ENCODE results near the gene MDGA2.

DNA sequence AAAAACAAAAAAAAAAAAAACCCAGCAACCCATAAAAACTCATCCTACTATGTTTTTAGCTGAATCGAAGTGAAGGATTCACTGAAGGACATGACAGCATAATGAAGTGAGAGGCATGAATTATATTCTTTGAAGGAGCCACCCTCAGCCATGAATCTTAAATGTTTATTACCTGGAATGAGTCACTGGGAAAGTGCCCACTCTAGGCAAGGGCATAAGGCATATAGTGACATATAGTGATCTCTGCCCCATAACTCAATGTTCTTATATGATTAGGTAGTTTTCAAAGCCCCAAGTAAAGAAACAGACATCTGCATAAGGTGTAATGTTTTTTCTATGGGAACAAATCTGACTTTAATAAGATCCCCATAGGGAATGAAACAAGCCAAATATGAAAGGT, 79.9 kb downstream of the MDGA2 start:
- TF ChIP-seq POLR2AphosphoS5 (IDR thresholded peaks at IDR 0.05; ENCODE audit: low read depth, low read length) (no peak), KDM1A (IDR thresholded peaks at IDR 0.05; ENCODE audit: borderline replicate concordance, low read length) (no peak), CHD2 (IDR thresholded peaks at IDR 0.05; ENCODE audit: low read length) (no peak), TAF1 (IDR thresholded peaks at IDR 0.05; ENCODE audit: low read depth, low read length) (no peak), EZH2 (IDR thresholded peaks at IDR 0.05; ENCODE audit: low read depth, low read length, severe bottlenecking) (no peak), POLR2A (IDR thresholded peaks at IDR 0.05; ENCODE audit: control extremely low read depth in 1 of 2, low read depth in 2 of 2, low read length in 2 of 2) (no peak), MAFK (IDR thresholded peaks at IDR 0.05; ENCODE audit: low read depth, low read length) (no peak), EP300 (IDR thresholded peaks at IDR 0.05; ENCODE audit: borderline replicate concordance in 1 of 2, low read depth in 2 of 2, low read length in 2 of 2) (no peak), RNF2 (IDR thresholded peaks at IDR 0.05; ENCODE audit: borderline replicate concordance, low read depth, low read length, missing control alignments, poor library complexity, severe bottlenecking) (no peak), SIRT6 (IDR thresholded peaks at IDR 0.05; ENCODE audit: low read length) (no peak), GABPA (IDR thresholded peaks at IDR 0.05; ENCODE audit: borderline replicate concordance, insufficient read depth, low read length) (no peak), SP4 (IDR thresholded peaks at IDR 0.05; ENCODE audit: low read length) (no peak)
- TF ChIP-seq, protein P1, sequence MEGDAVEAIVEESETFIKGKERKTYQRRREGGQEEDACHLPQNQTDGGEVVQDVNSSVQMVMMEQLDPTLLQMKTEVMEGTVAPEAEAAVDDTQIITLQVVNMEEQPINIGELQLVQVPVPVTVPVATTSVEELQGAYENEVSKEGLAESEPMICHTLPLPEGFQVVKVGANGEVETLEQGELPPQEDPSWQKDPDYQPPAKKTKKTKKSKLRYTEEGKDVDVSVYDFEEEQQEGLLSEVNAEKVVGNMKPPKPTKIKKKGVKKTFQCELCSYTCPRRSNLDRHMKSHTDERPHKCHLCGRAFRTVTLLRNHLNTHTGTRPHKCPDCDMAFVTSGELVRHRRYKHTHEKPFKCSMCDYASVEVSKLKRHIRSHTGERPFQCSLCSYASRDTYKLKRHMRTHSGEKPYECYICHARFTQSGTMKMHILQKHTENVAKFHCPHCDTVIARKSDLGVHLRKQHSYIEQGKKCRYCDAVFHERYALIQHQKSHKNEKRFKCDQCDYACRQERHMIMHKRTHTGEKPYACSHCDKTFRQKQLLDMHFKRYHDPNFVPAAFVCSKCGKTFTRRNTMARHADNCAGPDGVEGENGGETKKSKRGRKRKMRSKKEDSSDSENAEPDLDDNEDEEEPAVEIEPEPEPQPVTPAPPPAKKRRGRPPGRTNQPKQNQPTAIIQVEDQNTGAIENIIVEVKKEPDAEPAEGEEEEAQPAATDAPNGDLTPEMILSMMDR (IDR thresholded peaks at IDR 0.05; ENCODE audit: control extremely low read depth in 1 of 3, insufficient read depth in 1 of 3, low read depth in 1 of 3, low read length in 3 of 3): no peak
- TF ChIP-seq, protein P2, sequence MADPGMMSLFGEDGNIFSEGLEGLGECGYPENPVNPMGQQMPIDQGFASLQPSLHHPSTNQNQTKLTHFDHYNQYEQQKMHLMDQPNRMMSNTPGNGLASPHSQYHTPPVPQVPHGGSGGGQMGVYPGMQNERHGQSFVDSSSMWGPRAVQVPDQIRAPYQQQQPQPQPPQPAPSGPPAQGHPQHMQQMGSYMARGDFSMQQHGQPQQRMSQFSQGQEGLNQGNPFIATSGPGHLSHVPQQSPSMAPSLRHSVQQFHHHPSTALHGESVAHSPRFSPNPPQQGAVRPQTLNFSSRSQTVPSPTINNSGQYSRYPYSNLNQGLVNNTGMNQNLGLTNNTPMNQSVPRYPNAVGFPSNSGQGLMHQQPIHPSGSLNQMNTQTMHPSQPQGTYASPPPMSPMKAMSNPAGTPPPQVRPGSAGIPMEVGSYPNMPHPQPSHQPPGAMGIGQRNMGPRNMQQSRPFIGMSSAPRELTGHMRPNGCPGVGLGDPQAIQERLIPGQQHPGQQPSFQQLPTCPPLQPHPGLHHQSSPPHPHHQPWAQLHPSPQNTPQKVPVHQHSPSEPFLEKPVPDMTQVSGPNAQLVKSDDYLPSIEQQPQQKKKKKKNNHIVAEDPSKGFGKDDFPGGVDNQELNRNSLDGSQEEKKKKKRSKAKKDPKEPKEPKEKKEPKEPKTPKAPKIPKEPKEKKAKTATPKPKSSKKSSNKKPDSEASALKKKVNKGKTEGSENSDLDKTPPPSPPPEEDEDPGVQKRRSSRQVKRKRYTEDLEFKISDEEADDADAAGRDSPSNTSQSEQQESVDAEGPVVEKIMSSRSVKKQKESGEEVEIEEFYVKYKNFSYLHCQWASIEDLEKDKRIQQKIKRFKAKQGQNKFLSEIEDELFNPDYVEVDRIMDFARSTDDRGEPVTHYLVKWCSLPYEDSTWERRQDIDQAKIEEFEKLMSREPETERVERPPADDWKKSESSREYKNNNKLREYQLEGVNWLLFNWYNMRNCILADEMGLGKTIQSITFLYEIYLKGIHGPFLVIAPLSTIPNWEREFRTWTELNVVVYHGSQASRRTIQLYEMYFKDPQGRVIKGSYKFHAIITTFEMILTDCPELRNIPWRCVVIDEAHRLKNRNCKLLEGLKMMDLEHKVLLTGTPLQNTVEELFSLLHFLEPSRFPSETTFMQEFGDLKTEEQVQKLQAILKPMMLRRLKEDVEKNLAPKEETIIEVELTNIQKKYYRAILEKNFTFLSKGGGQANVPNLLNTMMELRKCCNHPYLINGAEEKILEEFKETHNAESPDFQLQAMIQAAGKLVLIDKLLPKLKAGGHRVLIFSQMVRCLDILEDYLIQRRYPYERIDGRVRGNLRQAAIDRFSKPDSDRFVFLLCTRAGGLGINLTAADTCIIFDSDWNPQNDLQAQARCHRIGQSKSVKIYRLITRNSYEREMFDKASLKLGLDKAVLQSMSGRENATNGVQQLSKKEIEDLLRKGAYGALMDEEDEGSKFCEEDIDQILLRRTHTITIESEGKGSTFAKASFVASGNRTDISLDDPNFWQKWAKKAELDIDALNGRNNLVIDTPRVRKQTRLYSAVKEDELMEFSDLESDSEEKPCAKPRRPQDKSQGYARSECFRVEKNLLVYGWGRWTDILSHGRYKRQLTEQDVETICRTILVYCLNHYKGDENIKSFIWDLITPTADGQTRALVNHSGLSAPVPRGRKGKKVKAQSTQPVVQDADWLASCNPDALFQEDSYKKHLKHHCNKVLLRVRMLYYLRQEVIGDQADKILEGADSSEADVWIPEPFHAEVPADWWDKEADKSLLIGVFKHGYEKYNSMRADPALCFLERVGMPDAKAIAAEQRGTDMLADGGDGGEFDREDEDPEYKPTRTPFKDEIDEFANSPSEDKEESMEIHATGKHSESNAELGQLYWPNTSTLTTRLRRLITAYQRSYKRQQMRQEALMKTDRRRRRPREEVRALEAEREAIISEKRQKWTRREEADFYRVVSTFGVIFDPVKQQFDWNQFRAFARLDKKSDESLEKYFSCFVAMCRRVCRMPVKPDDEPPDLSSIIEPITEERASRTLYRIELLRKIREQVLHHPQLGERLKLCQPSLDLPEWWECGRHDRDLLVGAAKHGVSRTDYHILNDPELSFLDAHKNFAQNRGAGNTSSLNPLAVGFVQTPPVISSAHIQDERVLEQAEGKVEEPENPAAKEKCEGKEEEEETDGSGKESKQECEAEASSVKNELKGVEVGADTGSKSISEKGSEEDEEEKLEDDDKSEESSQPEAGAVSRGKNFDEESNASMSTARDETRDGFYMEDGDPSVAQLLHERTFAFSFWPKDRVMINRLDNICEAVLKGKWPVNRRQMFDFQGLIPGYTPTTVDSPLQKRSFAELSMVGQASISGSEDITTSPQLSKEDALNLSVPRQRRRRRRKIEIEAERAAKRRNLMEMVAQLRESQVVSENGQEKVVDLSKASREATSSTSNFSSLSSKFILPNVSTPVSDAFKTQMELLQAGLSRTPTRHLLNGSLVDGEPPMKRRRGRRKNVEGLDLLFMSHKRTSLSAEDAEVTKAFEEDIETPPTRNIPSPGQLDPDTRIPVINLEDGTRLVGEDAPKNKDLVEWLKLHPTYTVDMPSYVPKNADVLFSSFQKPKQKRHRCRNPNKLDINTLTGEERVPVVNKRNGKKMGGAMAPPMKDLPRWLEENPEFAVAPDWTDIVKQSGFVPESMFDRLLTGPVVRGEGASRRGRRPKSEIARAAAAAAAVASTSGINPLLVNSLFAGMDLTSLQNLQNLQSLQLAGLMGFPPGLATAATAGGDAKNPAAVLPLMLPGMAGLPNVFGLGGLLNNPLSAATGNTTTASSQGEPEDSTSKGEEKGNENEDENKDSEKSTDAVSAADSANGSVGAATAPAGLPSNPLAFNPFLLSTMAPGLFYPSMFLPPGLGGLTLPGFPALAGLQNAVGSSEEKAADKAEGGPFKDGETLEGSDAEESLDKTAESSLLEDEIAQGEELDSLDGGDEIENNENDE (IDR thresholded peaks at IDR 0.05; ENCODE audit: insufficient replicate concordance, low read length): no peak

Data from H1 (cell line).